ENCODE measurements around the gene FAM47E.

The FAM47E gene

GRCh38 chr4:76253511-76253910, 2.0 kb downstream of the FAM47E start:
- TF ChIP-seq ZFX (IDR thresholded peaks at IDR 0.05) (no peak), CTCF (conservative IDR thresholded peaks at IDR 0.05) (no peak)
- no peak overlapping the region for H3K27ac ChIP-seq

GRCh38 chr4:76256032-76256431, 4.5 kb downstream of the FAM47E start:
- H3K27ac ChIP-seq: no peak overlapping the region
- no peak for TF ChIP-seq ZFX (IDR thresholded peaks at IDR 0.05)
- TF ChIP-seq CTCF (conservative IDR thresholded peaks at IDR 0.05): no peak

- TF ChIP-seq ZFX (IDR thresholded peaks at IDR 0.05): no peak
- TF ChIP-seq CTCF (conservative IDR thresholded peaks at IDR 0.05): no peak
Observed at GRCh38 chr4:76256968-76257367, 5.4 kb downstream of the FAM47E start.

GRCh38 chr4:76257824-76258223, 6.3 kb downstream of the FAM47E start:
- no peak for TF ChIP-seq ZFX (IDR thresholded peaks at IDR 0.05)
- no peak for TF ChIP-seq CTCF (conservative IDR thresholded peaks at IDR 0.05)
- no peak overlapping the region for H3K27ac ChIP-seq

More at GRCh38 chr4:76256968-76257367, 5.4 kb downstream of the FAM47E start:
- no peak overlapping the region for H3K27ac ChIP-seq

GRCh38 chr4:76260571-76260970, 9.1 kb downstream of the FAM47E start:
- TF ChIP-seq CTCF (conservative IDR thresholded peaks at IDR 0.05) (no peak), ZFX (IDR thresholded peaks at IDR 0.05) (no peak)

GRCh38 chr4:76265631-76266218, 14.2 kb downstream of the FAM47E start:
- no peak for TF ChIP-seq ZFX (IDR thresholded peaks at IDR 0.05)
- no peak for TF ChIP-seq CTCF (conservative IDR thresholded peaks at IDR 0.05)
- no peak overlapping the region for H3K27ac ChIP-seq

More at GRCh38 chr4:76260571-76260970, 9.1 kb downstream of the FAM47E start:
- no peak overlapping the region for H3K27ac ChIP-seq

GRCh38 chr4:76266627-76267026, 15.1 kb downstream of the FAM47E start:
- TF ChIP-seq ZFX (IDR thresholded peaks at IDR 0.05) (no peak), CTCF (conservative IDR thresholded peaks at IDR 0.05) (no peak)
- H3K27ac ChIP-seq: no peak overlapping the region

All from C4-2B (cell line).